ENCODE results near the gene AP4M1. TPM values are rescaled to one million over a fixed set of nuclear protein-coding genes. Genes with fewer than 3 reads are reported as not detected.

AP4M1 gene
- total and polyA plus RNA-seq, 9 of the 15 experiments (the other 6 are each of a cell fraction or from before 2014, with no cell fraction given): 1.3 to 30.9 (median 14.1) TPM

DNA sequence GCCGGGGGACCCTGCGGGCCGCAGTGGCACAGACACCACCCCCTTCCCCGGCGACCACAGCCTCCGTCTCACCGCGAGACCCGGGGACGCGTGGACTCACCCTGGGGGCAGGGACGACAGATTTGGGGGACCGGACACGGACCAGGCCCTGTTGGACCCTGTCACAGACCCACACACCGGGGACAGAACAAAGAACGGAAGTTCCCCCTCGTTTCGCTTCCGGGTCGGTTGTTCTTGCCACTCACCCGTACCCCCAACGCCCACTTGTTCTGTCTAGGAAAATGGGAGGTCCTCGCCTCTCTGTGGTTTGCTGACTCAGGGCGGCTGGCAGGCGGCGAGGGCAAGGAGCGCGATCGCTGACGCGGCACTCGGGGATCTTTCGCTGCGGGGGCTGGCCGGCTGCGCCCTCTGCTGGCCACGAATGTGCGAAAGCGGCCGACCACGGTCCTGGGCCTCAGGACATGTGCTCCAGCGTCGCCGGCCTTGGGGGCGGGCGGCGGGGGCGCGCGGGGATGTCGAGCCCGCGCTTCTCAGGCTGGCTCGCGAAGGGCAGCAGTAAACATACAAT is 19.8 kb upstream of the AP4M1 start, which contains the start of gene ZNF3 (continued):
- TF ChIP-seq ZBTB11 (CRISPR knock-in tag; IDR thresholded peaks at IDR 0.05) (peak; percentile 76 to 96 (median 85); a peak in 5 of 6 replicates), MEIS2 (IDR thresholded peaks at IDR 0.05; ENCODE audit: partially characterized antibody) (peak; percentile 72), PRMT5 (CRISPR knock-in tag; IDR thresholded peaks at IDR 0.05) (0 out of 2 replicates have a peak, but pooled peaks have one; percentile 27), ZNF134 (CRISPR knock-in tag; conservative IDR thresholded peaks at IDR 0.05) (no peak), SIRT6 (IDR thresholded peaks at IDR 0.05; ENCODE audit: low read depth, low read length) (no peak), ZNF274 (IDR thresholded peaks at IDR 0.05; ENCODE audit: borderline replicate concordance, low read depth, low read length) (no peak; the same call in 1 of the 2 replicates), ARHGAP35 (IDR thresholded peaks at IDR 0.05; ENCODE audit: partially characterized antibody) (no peak), IRF2 (CRISPR knock-in tag; IDR thresholded peaks at IDR 0.05) (no peak), PML (IDR thresholded peaks at IDR 0.05; ENCODE audit: low read length) (peak; percentile 74), TARDBP (IDR thresholded peaks at IDR 0.05) (peak; percentile 84), POLR3G (IDR thresholded peaks at IDR 0.05; ENCODE audit: extremely low read depth, insufficient read length, insufficient replicate concordance) (no peak), ZNF263 (CRISPR knock-in tag; IDR thresholded peaks at IDR 0.05; ENCODE audit: borderline replicate concordance) (peak; percentile 69; the same call in 1 of the 2 replicates), SREBF1 (IDR thresholded peaks at IDR 0.05; ENCODE audit: borderline replicate concordance, low read depth, low read length) (0 out of 2 replicates have a peak, but pooled peaks have one; percentile 34), RB1 (IDR thresholded peaks at IDR 0.05; ENCODE audit: low read depth) (peak; percentile 97)
- TF ChIP-seq, protein P1, sequence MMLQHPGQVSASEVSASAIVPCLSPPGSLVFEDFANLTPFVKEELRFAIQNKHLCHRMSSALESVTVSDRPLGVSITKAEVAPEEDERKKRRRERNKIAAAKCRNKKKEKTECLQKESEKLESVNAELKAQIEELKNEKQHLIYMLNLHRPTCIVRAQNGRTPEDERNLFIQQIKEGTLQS (IDR thresholded peaks at IDR 0.05): peak; percentile 64
- TF ChIP-seq, protein P1 (CRISPR knock-in tag; conservative IDR thresholded peaks at IDR 0.05): peak; percentile 95
- TF ChIP-seq, protein P2, sequence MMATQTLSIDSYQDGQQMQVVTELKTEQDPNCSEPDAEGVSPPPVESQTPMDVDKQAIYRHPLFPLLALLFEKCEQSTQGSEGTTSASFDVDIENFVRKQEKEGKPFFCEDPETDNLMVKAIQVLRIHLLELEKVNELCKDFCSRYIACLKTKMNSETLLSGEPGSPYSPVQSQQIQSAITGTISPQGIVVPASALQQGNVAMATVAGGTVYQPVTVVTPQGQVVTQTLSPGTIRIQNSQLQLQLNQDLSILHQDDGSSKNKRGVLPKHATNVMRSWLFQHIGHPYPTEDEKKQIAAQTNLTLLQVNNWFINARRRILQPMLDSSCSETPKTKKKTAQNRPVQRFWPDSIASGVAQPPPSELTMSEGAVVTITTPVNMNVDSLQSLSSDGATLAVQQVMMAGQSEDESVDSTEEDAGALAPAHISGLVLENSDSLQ (IDR thresholded peaks at IDR 0.05): peak; percentile 97
- TF ChIP-seq, protein P3, sequence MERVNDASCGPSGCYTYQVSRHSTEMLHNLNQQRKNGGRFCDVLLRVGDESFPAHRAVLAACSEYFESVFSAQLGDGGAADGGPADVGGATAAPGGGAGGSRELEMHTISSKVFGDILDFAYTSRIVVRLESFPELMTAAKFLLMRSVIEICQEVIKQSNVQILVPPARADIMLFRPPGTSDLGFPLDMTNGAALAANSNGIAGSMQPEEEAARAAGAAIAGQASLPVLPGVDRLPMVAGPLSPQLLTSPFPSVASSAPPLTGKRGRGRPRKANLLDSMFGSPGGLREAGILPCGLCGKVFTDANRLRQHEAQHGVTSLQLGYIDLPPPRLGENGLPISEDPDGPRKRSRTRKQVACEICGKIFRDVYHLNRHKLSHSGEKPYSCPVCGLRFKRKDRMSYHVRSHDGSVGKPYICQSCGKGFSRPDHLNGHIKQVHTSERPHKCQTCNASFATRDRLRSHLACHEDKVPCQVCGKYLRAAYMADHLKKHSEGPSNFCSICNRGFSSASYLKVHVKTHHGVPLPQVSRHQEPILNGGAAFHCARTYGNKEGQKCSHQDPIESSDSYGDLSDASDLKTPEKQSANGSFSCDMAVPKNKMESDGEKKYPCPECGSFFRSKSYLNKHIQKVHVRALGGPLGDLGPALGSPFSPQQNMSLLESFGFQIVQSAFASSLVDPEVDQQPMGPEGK (CRISPR knock-in tag; IDR thresholded peaks at IDR 0.05; ENCODE audit: borderline replicate concordance): 0 out of 2 replicates have a peak, but pooled peaks have one; percentile 47

All from K562 (cell line).